GM19452 (cell line): Measurements from ENCODE around the gene DUSP21.
"Not testable (repeated sequence)": the region's sequence is repeated elsewhere in the genome, so short reads cannot be mapped to it uniquely, and the experiment has no call there.

ENCODE experiments used
- ATAC-seq: cut with Tn5 transposase; IDR thresholded peaks from one replicate; pipeline ENCODE4 v1.9.1; 2021; ENCODE audit not compliant: unreplicated experiment

DUSP21 gene

GRCh38 chrX:44875185-44875489 lies 31.3 kb downstream of the DUSP21 start:
- no peak for ATAC-seq

- no peak for ATAC-seq
These were observed 32.3 kb downstream of the DUSP21 start for GRCh38 chrX:44876086-44876485.

GRCh38 chrX:44876767-44877166 lies 32.9 kb downstream of the DUSP21 start:
- ATAC-seq: no peak

- ATAC-seq: no peak
These were observed 35.0 kb downstream of the DUSP21 start for GRCh38 chrX:44878780-44879179.

- ATAC-seq: no peak
These were observed 37.7 kb downstream of the DUSP21 start for GRCh38 chrX:44881549-44881948.

- no peak for ATAC-seq
These were observed 38.8 kb downstream of the DUSP21 start for GRCh38 chrX:44882635-44883034.

- ATAC-seq: no peak
These were observed 41.1 kb downstream of the DUSP21 start for GRCh38 chrX:44884944-44885343.

- ATAC-seq: no peak
These were observed 46.0 kb downstream of the DUSP21 start for GRCh38 chrX:44889824-44890223.

- no peak for ATAC-seq
These were observed 46.4 kb downstream of the DUSP21 start for GRCh38 chrX:44890247-44890646.

GRCh38 chrX:44890687-44891086 lies 46.9 kb downstream of the DUSP21 start:
- not testable (repeated sequence) for ATAC-seq

- ATAC-seq: no peak
These were observed 47.8 kb downstream of the DUSP21 start for GRCh38 chrX:44891642-44892041.
